SKM-1 (cell line): Measurements from ENCODE around the gene EID3.

Experiments used
- DNase-seq: peaks from one replicate; lab custom pipeline; 2025; ENCODE audit not compliant: unreplicated experiment; lab: John Stamatoyannopoulos, UW

Gene EID3

DNA sequence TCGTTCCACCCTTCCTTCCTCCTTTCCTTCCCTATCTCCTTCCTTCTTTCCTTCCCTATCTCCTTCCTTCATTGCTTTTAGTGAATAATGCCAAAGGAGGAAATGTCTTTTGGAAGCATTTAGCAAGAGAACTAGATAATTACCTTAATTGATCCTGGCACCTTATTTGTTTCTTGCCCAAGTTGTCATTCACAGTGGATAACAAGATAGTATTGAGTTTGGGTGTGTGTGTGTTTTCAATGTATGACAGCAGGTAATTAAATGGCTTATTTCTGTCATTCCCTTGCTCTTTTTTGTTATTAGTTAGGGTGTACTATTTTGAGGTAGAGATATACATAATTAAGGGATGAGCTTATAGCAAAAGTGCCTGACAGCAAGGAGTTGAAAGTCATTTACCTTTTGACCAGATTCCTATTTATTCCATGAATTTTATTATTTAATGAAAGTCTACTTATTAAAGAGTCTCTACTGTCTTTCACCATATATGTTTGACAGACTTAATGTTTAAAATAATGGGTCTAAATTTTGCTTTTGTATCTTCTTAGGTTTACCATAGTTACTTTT, 30.2 kb downstream of the EID3 start:
- DNase-seq, result no peak

DNA sequence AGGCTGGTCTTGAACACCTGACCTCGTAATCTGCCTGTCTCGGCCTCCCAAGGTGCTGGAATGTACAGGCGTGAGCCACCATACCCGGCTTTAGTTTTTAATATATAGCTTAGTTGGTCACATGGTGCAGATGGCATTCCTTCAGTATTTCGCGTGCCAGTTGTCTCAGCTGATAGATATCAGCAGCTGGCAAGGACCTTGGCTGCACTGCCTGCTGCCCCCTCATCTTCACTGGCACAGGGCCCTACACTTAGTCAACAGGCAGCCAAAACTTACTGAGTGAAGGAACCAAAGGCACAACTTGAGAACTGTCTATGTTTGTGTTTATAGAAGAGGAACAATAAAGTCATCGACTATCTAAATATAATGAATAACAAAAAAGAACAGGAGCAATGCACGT, 31.0 kb downstream of the EID3 start:
- no peak for DNase-seq

DNA sequence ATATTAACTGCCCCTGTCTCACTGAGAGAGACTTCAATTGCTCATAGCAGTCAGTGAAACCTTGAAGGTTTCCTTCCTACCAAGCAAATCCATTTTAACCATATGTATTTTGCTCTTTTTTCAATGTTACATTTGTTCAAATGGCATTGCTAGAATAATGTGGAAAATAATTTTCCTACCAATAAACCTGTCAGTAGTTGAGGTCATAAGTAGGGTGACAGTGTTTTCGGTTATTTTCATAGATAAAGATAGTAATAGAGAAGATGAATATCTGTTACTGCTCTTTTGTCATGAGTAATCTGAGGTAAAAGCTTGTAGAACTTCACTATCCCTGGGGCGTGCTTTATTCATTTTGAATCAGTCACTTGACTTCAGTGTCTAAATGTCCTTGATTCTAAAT, 32.6 kb downstream of the EID3 start:
- DNase-seq, result no peak

DNA sequence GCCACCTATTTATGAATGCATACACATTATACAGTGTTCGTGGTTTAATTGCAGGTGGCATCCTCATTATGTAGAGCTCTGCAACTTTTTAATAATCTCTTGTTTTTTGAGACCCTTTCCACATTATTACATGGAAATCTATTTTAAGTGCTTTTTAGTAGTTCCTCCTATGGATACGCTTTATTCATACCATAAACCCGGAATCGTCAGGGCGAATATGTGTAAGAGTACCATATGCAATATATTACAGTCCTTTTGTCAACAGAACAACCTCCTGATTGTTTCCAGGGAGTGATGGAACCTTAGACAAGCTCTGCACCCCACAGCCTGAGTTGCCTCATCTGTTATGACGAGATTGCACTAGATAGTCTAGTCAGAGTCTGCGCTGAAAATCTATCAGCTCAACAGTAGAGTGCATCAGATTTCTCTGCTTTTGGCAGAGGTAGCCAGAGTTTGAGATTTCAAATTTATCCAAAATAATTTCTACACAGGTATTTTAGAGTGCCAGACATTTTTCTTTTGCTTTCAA, 33.6 kb downstream of the EID3 start:
- no peak for DNase-seq

DNA sequence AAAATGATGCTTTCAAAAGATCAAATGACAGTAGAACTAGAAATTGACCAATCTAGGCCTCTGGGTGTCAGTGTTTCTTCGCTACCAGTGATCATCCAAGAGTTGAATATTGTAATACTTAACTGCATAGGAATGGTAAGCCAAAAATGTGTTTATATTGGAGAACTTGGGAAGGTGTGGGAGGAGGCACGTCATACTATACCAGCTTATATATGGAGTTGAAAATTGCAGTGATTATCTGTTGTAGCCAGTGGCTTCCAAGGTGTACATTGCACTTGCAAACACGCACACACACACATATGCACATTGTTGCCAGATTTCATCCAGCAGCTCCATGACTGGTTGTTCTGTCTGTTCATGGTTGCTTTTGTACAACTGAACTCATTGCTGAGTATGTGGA, 36.1 kb downstream of the EID3 start:
- no peak for DNase-seq

DNA sequence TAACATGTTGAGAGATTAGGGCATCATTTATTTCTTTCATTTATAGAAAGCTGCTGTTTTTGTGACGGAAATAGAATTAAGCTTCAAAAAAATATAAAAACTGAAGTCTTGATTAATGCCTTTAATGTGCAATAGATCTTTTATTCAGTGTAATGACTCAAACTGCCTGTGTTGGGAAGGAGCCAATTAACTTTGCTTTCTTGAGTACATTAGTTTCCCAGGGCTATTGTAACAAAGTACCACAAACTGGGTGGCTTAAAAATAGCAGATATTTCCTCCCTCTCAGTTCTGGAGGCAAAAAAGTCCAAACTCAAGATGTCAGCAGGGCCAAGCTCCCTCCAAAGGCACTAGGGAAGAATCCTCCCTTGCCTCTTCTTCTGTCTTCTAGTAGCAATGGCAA, 36.6 kb downstream of the EID3 start:
- DNase-seq, result no peak

DNA sequence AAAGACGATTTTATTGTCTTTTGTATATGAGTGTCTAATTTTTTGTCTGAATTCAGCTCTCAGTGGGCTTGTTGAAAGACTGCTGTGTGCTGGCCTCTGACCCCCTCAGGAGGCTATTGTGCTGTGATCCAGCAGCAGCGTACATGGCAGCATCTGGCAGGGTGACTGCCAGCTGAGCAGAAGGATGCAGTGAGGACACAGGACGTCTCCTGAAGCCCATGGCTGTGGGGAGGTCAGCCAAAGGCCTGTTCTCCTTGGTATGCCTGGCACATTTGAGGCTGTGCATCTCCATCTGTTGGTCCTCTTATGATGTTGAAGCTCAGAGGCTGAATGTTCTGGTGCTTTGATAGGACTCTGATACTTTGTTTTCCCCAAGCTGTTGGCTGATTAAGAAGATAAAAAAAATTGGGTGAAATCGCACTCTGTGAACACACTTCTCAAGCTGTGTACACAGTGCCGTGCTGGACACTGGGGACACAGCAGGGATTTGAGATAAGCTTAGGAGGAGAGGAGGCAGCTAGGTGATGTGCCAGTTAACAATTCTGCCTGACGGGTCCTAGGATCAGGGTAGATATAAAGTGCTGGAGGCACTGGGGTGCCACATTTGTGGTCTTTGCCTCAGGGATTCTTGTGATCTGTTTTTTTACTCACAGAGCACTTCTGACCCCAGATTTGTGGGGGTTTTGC, 37.5 kb downstream of the EID3 start:
- DNase-seq, result no peak

DNA sequence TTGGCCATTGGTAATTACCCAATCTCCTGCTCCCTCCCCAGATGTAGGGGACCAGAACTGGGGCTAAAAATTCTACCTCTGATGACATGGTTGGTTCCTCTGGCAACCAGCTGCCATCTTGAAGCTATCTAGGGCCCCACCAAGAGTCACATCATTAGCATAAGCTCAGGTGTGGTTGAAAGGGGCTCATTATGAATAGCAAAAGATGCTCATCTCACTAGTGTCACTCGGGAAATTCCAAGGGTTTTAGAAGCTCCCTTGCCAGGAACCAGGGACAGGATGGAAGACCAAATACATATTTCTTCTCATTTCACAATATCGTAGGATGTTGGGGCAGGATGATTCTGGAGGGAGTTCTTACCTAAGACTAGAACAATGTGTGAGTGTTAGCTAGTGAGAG, 38.6 kb downstream of the EID3 start:
- DNase-seq, result no peak

DNA sequence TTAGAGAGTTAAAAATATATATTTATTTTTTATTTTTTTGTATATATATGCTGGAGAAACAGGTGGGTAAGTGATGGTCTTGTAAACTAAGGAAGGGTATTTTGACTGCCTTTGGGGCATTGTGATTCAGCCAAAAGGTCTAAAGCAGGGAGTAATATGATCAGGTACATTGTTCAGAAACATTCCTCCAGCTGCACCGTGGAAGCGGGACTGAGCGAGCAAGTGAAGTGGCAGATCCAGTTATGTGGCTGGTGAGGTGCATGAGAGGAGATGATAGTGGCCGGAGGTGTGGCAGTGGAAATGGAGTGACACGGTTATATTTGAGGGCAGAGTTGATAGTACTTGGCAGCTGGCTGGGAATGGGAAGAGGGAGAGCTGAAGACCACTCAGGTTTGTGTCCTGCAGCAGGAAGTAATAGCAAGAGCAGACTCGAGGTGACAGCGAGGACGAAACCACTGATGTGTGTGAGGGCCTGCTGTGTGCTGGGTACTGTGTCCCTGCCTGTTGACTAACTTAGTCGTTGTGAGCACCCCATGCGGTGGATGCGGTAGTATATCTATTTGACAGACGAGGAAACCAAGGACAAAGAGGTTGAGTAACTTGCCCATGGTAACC, 39.2 kb downstream of the EID3 start:
- no peak for DNase-seq

DNA sequence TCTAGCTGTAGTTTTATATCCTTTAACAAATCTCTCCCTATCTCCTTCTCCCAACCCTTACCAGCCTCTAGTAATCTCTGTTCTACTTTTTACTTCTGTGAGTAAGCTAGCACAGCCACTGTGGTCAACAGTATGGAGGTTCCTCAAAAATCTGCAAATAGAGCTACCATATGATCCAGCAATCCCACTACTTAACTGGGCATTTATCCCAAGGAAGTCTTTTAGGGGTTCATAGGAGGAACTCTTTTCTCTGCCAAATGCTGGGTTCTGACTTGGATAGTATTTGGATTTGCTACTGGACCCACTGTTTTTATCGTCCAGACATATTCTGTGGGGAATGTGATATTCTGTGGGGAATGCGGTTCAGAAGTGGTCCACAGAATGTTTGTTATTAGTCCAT, 41.1 kb downstream of the EID3 start:
- no peak for DNase-seq

DNA sequence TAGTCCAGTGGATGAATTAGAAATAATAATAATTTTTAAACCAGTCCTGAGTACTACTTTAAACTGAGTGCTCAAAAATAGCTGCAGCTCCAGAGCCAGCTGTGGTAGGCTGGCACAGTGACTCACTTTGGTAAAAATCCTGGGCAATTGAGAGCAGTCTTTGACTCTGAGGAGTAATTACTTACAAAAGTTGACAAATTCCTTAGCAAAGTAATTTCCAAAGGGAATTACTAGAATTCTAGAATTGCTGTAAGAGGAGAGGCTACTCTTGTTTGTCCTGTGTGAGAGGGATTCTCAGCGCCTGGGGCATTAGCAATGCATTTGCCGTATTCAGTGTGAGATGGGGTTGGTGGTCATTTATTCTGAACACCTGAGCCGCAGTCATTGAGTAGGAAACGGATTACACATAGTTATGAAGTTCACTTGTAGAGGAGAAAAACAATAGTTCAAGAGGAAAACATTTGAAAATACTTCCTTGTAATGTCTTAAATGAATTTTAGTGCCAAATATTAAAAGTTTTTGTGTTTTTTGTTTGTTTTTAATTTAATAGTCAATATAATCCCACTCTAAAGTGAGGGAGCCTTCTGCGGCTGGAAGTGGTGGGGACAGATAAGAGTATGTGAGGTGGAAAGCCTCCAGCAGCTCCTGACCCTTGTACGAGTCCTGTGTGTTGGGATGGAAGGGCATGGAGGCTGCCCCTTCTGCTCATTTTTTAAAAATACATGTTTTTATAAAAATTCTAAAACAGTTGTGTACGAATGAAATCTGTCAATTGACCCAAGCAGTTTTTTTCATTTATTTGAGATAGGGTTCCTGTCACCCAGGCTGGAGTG, 41.9 kb downstream of the EID3 start:
- DNase-seq, result no peak

DNA sequence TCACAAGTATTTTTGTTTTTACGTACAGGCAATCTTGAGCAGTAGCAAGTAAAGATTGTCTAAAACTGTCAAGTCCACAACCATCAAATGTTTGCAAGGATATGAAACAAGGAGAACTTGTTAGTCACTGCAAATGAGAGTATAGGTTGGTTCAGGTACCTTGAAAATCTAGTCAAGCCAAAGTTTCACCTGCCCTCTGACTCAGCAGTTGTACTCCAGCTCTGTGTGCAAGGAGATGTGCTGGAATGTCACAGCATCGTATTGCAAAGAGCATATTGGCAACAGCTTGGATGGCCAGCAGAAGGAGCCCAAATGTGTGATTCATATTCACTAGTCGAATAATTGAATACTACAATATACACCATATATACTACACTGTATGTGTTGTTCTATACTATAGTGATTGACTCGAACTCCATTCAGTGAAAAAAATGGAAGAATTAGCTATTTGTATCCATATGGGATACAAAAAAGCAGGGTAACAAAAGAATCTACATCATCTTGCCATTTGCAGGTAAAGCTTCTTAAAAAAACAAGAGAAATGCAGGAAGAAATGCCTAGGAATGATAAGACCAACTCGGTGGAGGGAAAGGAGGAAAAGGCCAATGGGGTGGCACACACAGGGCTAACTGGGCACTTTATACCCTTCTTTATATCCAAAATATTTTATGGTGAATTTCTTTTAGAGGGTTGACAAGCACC, 44.0 kb downstream of the EID3 start:
- no peak for DNase-seq

DNA sequence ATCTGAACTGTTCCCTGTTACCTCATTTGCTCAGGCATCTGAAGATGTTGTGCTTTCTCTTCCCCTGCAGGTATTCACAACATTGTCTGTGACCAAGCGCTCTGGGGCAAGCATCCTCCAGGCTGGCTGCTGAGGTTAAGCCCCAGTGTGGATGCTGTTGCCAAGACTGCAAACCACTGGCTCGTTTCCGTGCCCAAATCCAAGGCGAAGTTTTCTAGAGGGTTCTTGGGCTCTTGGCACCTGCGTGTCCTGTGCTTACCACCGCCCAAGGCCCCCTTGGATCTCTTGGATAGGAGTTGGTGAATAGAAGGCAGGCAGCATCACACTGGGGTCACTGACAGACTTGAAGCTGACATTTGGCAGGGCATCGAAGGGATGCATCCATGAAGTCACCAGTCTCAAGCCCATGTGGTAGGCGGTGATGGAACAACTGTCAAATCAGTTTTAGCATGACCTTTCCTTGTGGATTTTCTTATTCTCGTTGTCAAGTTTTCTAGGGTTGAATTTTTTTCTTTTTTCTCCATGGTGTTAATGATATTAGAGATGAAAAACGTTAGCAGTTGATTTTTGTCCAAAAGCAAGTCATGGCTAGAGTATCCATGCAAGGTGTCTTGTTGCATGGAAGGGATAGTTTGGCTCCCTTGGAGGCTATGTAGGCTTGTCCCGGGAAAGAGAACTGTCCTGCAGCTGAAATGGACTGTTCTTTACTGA, 44.9 kb downstream of the EID3 start:
- DNase-seq, result no peak

DNA sequence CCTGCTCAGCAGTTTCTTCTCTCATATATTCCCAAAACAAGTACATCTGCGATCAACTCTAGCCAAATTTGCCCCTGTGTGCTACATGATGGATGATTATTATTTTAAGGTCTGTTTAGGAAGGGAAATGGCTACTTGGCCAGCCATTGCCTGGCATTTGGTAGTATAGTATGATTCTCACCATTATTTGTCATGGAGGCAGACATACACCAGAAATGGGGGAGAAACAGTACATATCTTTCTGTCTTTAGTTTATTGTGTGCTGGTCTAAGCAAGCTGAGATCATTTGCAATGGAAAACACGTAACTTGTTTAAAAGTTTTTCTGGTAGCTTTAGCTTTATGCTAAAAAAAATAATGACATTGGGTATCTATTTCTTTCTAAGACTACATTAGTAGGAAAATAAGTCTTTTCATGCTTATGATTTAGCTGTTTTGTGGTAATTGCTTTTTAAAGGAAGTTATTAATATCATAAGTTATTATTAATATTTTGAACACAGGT, 45.5 kb downstream of the EID3 start:
- no peak for DNase-seq

DNA sequence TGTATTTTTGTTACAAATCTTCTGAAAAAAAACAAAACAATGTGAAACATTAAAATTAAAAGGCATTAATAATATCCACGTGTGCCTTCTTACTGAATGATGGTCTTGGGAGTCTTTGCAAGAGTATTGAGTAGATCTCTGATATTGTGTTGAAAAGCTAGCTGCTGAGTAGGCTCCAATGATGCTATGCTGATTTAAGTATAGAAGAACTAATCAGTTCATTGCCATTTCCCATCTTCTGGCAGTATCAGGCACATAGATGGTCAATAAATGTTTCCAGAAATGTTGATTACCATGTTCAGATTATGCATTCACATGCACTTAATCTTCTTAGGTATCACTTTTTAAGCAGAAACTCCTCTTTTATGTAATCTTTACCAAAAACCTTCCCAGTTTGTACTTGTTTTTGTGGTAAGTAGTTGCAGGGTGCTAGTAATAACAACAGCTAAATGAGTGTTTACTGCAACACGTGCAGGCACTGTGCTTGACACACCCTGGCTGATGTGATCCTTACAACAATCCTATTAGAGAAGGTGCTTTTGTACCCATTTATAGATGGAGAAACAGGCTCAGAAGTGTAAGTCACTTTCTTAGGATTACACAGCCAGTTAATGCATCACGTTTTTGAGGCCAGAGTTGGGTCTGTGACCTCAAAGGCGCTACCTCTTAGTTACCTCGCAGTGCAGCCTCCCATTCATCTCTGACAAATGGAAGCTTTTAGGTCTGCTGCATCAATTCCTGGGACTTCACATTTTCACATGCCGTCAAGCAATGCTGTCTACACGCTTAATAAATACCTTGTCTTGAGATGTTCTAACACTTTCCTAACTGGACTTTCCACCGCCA, 46.9 kb downstream of the EID3 start:
- DNase-seq, result no peak

DNA sequence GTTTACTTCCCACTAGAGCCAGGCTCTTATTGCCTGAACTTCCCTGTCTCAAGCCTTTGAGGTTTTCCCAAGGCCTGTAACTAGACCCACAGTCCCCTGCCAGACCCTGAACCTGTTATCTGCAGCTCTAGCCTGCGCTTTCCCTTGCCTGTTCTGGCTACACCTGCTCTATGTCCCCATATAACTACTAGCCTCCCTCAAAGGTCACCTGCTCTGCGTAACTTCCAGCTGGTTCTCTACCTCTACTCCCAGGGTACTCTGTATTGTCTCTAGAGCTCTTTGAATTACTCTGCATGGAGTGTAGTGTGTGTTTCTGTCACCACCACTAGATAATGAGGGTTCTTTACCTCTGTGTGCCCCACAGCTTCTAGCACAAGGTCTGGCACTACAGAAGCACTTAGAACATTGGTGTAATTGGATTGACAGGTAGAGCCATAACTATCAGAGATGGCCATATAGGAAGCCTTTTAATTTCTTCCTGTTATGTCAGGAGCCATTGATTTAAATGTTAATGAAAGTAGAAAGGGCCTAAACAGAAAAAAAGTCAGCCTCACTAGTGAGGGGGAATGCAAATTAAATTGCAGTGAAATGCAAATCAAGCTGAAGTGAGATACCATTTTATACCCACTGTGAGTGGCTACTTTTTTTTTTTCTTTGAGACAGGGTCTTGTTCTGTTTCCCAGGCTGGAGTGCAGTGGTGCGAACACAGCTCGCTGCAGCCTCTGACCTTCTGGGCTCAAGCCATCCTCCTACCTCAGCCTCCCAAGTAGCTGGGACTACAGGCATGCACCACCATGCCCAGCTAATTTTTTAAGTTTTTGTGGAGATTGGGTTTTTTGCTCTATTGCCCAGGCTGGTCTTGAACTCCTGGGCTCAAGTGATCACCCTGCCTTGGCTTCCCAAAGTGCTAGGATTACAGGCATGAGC, 47.8 kb downstream of the EID3 start:
- DNase-seq, result no peak

DNA sequence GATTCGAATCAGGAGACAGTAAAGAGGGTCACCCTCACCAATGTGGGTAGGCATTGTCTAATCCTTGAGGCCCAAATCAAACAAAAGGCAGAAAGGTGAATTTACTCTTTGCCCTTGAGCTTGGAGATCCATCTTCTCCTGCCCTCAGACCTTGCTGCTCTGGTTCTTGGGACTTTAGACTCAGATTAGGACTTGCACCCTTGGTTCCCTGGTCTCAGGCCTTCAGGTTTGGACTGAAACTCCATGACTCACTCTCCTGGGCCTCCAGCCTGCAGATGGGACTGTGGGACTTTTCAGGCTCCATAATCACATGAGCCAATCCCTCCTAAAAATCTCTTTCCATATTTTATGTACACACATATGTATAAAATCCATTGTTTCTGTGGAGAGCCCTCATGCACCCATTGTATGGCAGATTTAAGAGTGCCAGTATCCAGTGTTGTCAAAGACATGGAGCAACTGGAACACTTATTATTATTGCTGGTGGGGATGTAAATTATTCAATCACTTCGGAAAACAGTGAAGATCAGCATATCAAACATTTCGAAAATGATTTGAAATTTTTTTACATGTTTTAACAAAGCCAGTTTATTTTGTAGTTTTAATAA, 48.7 kb downstream of the EID3 start:
- no peak for DNase-seq
